ENCODE measurements around the gene ZNF609. TPM values are rescaled to one million over a fixed set of nuclear protein-coding genes. Genes with fewer than 3 reads are reported as not detected.

ZNF609 gene
- total RNA-seq, 1 experiment from 2014 or later, result 49.0 TPM

DNA sequence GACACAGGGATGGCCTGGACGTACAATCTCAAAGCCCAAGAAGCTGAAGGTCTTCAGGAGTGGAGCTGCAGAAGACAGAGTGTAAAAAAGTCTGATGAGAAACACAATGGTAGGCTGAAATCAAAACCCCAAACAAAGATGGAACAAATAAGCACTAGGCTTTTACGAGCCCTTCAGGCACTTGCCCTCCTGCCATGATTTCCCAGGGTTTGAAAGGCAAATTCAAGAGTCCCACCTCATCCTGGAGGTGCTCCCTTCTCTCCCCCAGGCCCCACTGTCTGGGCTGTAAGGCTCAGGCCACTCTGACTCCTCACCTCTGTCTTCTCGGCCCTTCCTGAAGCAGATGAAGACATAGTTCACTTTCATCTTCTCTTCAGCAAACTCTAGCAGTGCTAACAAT is 228.4 kb downstream of the ZNF609 start:
- BruUV-seq (replicated peaks), result no TSS peak
- no peak overlapping the region for H3K27ac Mint-ChIP-seq (ENCODE audit: low read depth, unreplicated experiment)
- TF ChIP-seq, protein P1, sequence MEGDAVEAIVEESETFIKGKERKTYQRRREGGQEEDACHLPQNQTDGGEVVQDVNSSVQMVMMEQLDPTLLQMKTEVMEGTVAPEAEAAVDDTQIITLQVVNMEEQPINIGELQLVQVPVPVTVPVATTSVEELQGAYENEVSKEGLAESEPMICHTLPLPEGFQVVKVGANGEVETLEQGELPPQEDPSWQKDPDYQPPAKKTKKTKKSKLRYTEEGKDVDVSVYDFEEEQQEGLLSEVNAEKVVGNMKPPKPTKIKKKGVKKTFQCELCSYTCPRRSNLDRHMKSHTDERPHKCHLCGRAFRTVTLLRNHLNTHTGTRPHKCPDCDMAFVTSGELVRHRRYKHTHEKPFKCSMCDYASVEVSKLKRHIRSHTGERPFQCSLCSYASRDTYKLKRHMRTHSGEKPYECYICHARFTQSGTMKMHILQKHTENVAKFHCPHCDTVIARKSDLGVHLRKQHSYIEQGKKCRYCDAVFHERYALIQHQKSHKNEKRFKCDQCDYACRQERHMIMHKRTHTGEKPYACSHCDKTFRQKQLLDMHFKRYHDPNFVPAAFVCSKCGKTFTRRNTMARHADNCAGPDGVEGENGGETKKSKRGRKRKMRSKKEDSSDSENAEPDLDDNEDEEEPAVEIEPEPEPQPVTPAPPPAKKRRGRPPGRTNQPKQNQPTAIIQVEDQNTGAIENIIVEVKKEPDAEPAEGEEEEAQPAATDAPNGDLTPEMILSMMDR (IDR thresholded peaks at IDR 0.05; ENCODE audit: unreplicated experiment), result no peak

DNA sequence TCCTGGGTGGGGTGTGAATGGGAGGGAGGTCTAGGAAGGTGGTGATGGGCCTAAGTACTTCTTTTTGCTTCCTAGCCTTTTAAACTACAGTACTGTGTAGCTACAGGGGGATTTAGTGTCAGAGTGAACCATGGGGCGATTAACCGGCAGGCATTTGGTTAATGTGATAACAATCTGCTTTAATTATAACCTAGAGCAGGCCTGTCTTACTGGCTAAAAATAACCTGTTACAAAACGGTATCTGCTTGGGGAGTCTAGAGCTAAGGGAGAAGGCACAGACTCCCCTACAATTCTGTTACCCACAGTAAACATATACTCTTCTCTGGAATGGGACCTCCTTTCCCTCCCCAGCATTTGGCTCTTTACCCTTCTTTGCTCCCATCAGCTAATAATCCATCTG is 229.6 kb downstream of the ZNF609 start:
- CTCF ChIA-PET, result interaction anchor here (0.6 to 15.8 kb wide), 6 partner anchors 8 to 120 kb away, joined by 3 to 274 read pairs (median 4); no protein-coding TSS in a partner anchor
- TF ChIP-seq, protein P1 (IDR thresholded peaks at IDR 0.05; ENCODE audit: unreplicated experiment), result no peak
- H3K36me3 Mint-ChIP-seq (ENCODE audit: insufficient read depth, unreplicated experiment), result peaks cover 75% of the 10 kb centered on the region
- intact Hi-C loops (cut with micrococcal nuclease), result no loop called here
- POLR2A ChIA-PET, result interaction anchor here (0.8 kb wide), 1 partner anchor 9 kb away, joined by 3 read pairs; no protein-coding TSS in a partner anchor
- no peak overlapping the region for H3K4me3 Mint-ChIP-seq (ENCODE audit: unreplicated experiment)
- no peak overlapping the region for H3K27ac Mint-ChIP-seq (ENCODE audit: low read depth, unreplicated experiment)
- H3K4me1 Mint-ChIP-seq (ENCODE audit: insufficient read depth, unreplicated experiment), result peaks cover 6% of the 10 kb centered on the region
- H3K9me3 Mint-ChIP-seq (ENCODE audit: unreplicated experiment), result no peaks in the 10 kb centered on the region
- H3K27me3 Mint-ChIP-seq (ENCODE audit: insufficient read depth, unreplicated experiment), result no peaks in the 10 kb centered on the region
- BruUV-seq (replicated peaks), result no TSS peak
- DNase-seq (ENCODE audit: unreplicated experiment), result no peak

More for the DNA sequence above, 228.4 kb downstream of the ZNF609 start:
- Mint-ChIP-seq H3K4me1 (ENCODE audit: insufficient read depth, unreplicated experiment) (peaks cover 6% of the 10 kb centered on the region), H3K36me3 (ENCODE audit: insufficient read depth, unreplicated experiment) (peaks cover 80% of the 10 kb centered on the region), H3K9me3 (ENCODE audit: unreplicated experiment) (no peaks in the 10 kb centered on the region), H3K27me3 (ENCODE audit: insufficient read depth, unreplicated experiment) (no peaks in the 10 kb centered on the region), H3K4me3 (ENCODE audit: unreplicated experiment) (no peak overlapping the region)
- intact Hi-C loops (cut with micrococcal nuclease), result no loop called here
- no peak for DNase-seq (ENCODE audit: unreplicated experiment)
- ChIA-PET CTCF (interaction anchor here (0.7 to 15.8 kb wide), 3 partner anchors 10 to 274 kb away, joined by 3 to 274 read pairs (median 5); no protein-coding TSS in a partner anchor), POLR2A (no interaction called here)

DNA sequence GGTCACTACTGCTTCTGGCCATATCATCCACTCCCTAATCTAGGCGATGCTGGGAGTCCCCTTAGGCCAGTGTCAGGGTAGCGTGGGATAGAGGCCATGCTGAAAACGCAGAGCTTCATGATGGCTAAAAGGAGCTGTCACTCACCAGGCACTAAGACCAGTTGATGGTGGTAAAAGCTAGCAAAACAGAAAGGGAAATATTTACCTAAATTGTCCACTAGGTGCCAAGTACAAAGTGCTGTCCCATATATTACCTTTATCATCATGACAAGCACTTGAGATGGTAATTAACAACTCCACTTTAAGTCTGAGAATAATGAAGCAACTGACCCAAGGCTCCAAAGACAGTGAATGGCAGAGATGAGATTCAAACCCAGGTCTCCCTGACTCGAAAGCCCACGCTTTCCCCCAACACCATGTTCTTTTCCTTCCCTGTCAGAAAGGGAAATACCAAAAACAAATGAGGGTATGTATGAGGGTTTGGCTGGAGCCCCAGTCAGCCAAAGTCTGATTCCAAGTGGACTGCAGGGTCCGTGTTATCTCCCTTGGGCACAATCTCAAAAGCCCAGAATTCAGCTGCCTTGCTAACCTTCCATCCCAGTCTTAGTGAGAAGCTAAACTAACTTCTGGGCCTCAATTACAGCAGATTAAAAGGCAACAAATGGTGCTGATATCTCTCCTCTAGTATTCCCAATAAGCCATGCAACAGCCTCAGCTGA is 230.4 kb downstream of the ZNF609 start:
- Mint-ChIP-seq H3K9me3 (ENCODE audit: unreplicated experiment) (no peaks in the 10 kb centered on the region), H3K27me3 (ENCODE audit: insufficient read depth, unreplicated experiment) (no peaks in the 10 kb centered on the region), H3K4me1 (ENCODE audit: insufficient read depth, unreplicated experiment) (peaks cover 6% of the 10 kb centered on the region), H3K4me3 (ENCODE audit: unreplicated experiment) (no peak overlapping the region), H3K27ac (ENCODE audit: low read depth, unreplicated experiment) (no peak overlapping the region), H3K36me3 (ENCODE audit: insufficient read depth, unreplicated experiment) (peaks cover 80% of the 10 kb centered on the region)
- no peak for DNase-seq (ENCODE audit: unreplicated experiment)
- no TSS peak for BruUV-seq (replicated peaks)
- intact Hi-C loops (cut with micrococcal nuclease), result no loop called here
- CTCF ChIA-PET, result interaction anchor here (0.6 to 15.8 kb wide), 5 partner anchors 9 to 119 kb away, joined by 3 to 274 read pairs (median 3); no protein-coding TSS in a partner anchor
- POLR2A ChIA-PET, result interaction anchor here (0.8 kb wide), 1 partner anchor 9 kb away, joined by 3 read pairs; no protein-coding TSS in a partner anchor
- TF ChIP-seq, protein P1 (IDR thresholded peaks at IDR 0.05; ENCODE audit: unreplicated experiment), result peak; percentile 7

DNA sequence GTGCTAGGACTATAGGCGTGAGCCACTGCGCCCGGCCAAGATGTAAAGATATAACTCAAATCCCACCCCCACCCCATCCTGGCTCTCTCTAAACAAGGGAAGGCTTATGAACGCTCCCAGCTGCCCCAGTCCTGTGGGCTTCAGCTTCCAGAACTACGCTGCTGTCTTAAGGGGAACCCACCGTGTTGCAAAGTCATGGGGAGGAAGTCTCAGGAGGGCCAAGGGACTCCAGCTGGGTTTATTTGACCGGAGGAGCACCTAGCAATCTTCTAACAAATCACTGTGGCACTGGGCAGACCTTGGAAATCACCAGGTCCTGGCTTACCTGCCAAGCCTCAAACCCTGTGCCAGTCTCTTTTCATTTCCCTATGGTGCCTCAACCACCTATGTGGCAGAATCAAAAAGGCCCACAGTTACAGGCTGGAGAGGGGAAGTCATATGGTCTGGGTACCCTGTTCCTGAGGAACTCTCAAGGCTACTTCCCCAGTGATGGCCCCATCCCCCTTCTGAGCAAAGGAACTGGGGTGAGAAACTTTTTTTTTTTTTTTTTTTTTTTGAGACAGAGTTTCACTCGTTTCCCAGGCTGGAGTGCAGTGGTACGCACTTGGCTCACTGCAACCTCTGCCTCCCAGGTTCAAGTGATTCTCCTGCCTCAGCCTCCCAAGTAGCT is 231.7 kb downstream of the ZNF609 start:
- Mint-ChIP-seq H3K27me3 (ENCODE audit: insufficient read depth, unreplicated experiment) (no peaks in the 10 kb centered on the region), H3K27ac (ENCODE audit: low read depth, unreplicated experiment) (no peak overlapping the region), H3K36me3 (ENCODE audit: insufficient read depth, unreplicated experiment) (peaks cover 74% of the 10 kb centered on the region), H3K9me3 (ENCODE audit: unreplicated experiment) (no peaks in the 10 kb centered on the region), H3K4me1 (ENCODE audit: insufficient read depth, unreplicated experiment) (peaks cover 7% of the 10 kb centered on the region), H3K4me3 (ENCODE audit: unreplicated experiment) (no peak overlapping the region)
- CTCF ChIA-PET, result interaction anchor here (0.6 to 15.8 kb wide), 2 partner anchors 38 to 98 kb away, joined by 3 to 274 read pairs; no protein-coding TSS in a partner anchor
- no peak for DNase-seq (ENCODE audit: unreplicated experiment)
- POLR2A ChIA-PET, result interaction anchor here (1.0 to 1.8 kb wide), 2 partner anchors 10 to 36 kb away, joined by 3 to 4 read pairs; no protein-coding TSS in a partner anchor
- TF ChIP-seq, protein P1 (IDR thresholded peaks at IDR 0.05; ENCODE audit: unreplicated experiment), result no peak
- BruUV-seq (replicated peaks), result no TSS peak
- intact Hi-C loops (cut with micrococcal nuclease), result no loop called here

All from MCF 10A (cell line).